ENCODE data around the gene CHRD. TPM values are rescaled to one million over a fixed set of nuclear protein-coding genes. Genes with fewer than 3 reads are reported as not detected.

CHRD gene
- total RNA-seq, 4 donors from 2014 or later = 3.3 to 5.2 (median 4.3) TPM

DNA sequence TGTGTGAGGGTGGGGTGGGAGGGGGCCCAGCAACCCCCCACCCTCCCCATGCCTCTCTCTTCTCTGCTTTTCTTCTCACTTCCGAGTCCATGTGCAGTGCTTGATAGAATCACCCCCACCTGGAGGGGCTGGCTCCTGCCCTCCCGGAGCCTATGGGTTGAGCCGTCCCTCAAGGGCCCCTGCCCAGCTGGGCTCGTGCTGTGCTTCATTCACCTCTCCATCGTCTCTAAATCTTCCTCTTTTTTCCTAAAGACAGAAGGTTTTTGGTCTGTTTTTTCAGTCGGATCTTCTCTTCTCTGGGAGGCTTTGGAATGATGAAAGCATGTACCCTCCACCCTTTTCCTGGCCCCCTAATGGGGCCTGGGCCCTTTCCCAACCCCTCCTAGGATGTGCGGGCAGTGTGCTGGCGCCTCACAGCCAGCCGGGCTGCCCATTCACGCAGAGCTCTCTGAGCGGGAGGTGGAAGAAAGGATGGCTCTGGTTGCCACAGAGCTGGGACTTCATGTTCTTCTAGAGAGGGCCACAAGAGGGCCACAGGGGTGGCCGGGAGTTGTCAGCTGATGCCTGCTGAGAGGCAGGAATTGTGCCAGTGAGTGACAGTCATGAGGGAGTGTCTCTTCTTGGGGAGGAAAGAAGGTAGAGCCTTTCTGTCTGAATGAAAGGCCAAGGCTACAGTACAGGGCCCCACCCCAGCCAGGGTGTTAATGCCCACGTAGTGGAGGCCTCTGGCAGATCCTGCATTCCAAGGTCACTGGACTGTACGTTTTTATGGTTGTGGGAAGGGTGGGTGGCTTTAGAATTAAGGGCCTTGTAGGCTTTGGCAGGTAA, 34.3 kb upstream of the CHRD start:
- no peak overlapping the region for H3K4me3 ChIP-seq (ENCODE audit: low read depth, poor library complexity, severe bottlenecking)
- WGBS, 2 donors = 38 to 40% methylated on average over 14 of the region's 14 CpGs
- intact Hi-C loops (cut with DNase I; ENCODE audit: low total_unique reads) = no loop called here
- DNase-seq (ENCODE audit: low spot score in 2 of 2) = peak; percentile 83 to 93
- TF ChIP-seq, protein P1, sequence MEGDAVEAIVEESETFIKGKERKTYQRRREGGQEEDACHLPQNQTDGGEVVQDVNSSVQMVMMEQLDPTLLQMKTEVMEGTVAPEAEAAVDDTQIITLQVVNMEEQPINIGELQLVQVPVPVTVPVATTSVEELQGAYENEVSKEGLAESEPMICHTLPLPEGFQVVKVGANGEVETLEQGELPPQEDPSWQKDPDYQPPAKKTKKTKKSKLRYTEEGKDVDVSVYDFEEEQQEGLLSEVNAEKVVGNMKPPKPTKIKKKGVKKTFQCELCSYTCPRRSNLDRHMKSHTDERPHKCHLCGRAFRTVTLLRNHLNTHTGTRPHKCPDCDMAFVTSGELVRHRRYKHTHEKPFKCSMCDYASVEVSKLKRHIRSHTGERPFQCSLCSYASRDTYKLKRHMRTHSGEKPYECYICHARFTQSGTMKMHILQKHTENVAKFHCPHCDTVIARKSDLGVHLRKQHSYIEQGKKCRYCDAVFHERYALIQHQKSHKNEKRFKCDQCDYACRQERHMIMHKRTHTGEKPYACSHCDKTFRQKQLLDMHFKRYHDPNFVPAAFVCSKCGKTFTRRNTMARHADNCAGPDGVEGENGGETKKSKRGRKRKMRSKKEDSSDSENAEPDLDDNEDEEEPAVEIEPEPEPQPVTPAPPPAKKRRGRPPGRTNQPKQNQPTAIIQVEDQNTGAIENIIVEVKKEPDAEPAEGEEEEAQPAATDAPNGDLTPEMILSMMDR (IDR thresholded peaks at IDR 0.05) = no peak
- no peak for TF ChIP-seq POLR2A (IDR thresholded peaks at IDR 0.05)

DNA sequence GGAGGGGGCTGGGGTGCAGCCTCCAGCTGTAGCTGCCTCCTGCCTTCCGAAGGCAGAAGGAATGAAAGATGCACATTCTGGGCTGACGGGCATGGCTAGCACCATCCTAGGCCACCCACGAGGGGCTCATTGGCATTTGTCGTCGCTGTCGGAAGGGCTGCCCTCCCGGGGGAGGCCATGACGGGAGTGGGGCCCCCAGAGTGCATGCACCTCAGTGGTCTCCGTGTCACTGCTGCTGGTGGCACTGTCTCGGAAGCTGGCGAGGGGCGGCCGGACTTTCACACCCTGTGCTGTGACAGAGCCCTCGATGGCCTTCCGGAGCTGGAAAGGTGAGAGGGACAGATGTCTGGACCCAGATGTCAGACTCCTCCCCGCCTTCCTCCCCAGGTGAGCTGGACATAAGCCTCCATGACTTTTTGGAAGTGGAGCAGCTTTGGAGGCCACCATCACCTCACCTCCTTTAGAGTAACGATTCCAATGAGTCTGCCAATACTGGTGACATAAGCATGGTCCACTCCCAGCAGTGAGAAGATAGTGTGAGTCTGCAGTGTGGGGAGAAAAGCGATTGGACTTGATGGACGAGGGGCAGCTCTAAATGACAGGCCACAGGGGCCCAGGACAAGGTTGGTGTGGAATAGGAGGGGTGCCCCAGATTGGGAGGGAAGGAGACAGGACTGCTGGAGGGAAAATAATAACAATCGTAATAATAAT, 33.2 kb upstream of the CHRD start:
- intact Hi-C loops (cut with DNase I; ENCODE audit: low total_unique reads) = no loop called here
- TF ChIP-seq, protein P1 (IDR thresholded peaks at IDR 0.05) = no peak
- H3K4me3 ChIP-seq (ENCODE audit: low read depth, poor library complexity, severe bottlenecking) = no peak overlapping the region
- WGBS, 2 donors = 91 to 96% methylated on average over 13 to 20 of the region's 20 CpGs
- no peak for DNase-seq (ENCODE audit: low spot score in 2 of 2)

DNA sequence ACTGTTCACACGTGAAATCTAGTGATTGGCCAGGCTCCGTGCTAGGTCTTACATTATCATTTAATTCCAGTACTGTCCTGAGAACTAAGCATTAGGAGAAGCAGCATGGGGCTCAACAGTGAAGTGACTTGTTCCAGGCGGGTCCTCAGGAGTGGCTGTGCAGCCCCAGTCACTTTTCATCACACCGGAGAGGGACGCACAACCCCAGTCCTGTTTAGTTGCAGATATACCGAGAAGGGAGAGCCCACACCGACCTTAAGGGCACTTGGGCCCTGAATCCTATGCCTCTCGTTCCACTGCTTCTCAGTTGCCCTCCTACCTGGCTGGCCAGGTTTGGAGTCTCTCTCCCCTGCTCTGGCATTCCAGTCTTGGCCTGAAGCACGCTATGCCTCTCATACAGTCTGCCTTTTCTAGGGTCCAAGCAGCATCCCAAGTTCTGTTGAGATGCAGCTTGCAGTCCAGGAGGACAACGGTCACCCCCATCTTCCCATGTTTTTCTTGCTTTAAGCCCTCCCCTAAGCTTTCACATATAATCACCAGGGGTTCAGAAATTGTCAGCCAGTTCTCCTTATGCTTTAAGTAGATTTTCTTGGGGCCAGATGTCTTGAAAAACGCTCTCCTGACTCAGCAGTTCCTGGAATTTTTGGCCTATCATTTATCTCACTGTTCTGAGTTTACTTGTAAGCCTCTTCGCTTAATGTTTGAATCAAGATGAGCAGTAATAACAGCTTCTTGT, 32.4 kb upstream of the CHRD start:
- intact Hi-C loops (cut with DNase I; ENCODE audit: low total_unique reads) = no loop called here
- H3K4me3 ChIP-seq (ENCODE audit: low read depth, poor library complexity, severe bottlenecking) = no peak overlapping the region
- TF ChIP-seq POLR2A (IDR thresholded peaks at IDR 0.05) = no peak
- TF ChIP-seq, protein P1 (IDR thresholded peaks at IDR 0.05) = no peak
- WGBS, 2 donors = 70 to 73% methylated on average over 12 of the region's 12 CpGs
- DNase-seq (ENCODE audit: low spot score in 2 of 2) = no peak

DNA sequence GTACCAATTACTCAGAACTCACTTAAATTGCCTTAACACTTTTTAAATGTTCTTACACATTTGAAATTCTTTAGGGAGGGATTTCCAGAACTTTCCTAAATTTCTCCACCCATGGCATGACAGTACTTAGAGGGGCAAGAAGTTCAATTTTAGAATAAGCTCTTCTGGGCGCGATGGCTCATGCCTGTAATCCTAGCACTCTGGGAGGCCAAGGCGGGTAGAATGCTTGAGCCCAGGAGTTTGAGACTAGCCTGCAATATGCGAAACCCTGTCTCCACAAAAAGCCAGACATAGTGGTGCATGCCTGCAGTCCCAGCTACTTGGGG, 31.8 kb upstream of the CHRD start:
- DNase-seq (ENCODE audit: low spot score in 2 of 2) = no peak
- intact Hi-C loops (cut with DNase I; ENCODE audit: low total_unique reads) = no loop called here
- WGBS, 2 donors = 86 to 89% methylated on average over 4 of the region's 4 CpGs
- H3K4me3 ChIP-seq (ENCODE audit: low read depth, poor library complexity, severe bottlenecking) = no peak overlapping the region
- TF ChIP-seq, protein P1 (IDR thresholded peaks at IDR 0.05) = no peak
- TF ChIP-seq POLR2A (IDR thresholded peaks at IDR 0.05) = no peak

DNA sequence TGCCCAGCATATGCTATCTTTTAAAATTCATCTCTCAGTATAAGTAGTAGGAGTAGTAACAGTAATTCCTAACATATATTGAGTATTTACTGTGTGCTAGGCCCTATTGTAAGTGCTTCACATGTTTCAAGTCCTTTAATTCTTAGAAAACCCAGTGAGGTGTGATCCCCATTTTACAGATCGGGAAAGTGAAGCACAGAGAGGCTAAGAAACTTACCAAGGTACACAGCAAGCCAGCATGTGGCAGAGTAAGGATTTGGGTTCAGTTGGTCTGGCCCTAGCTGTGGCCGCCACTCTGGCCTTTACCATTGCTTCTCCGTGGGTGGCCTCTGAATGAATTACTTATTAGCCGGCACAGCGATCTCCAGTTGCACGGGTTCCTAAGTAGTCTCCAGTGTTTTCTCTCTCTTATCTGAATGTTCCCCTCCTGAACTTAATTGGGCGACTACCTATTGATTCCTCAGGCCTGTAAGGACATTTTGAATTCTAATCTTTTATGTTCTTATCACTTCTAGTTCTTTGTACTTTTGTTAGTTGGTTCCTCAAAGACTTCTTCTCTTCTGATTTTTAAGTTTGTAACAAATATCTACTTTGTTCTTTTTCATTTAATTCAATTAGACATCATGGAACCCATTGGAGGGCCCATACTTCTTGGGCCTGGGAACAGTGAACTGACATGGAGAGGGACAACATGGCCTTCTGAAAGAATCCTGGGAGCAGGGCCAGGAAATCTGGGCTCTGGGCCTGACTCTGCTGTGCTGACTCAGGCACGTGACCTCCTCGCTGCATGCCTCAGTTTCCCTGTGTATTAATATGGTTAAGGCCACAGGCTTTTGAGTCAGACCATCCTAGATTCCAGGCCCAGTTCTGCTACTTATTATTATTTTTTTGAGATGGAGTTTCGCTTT, 30.0 kb upstream of the CHRD start:
- intact Hi-C loops (cut with DNase I; ENCODE audit: low total_unique reads) = loop anchor here (10.0 kb wide), 1 partner anchor 45 kb away; no protein-coding TSS in a partner anchor

More for the DNA sequence above, 30.0 kb upstream of the CHRD start:
- H3K4me3 ChIP-seq (ENCODE audit: low read depth, poor library complexity, severe bottlenecking) = no peak overlapping the region
- TF ChIP-seq, protein P1 (IDR thresholded peaks at IDR 0.05) = no peak
- no peak for TF ChIP-seq POLR2A (IDR thresholded peaks at IDR 0.05)
- DNase-seq (ENCODE audit: low spot score in 2 of 2) = no peak
- 88 to 91% methylated on average over 10 of the region's 10 CpGs for WGBS, 2 donors

All from lower leg skin (tissue), 4 donors.